Transverse colon (tissue), 4 donors: ENCODE measurements around the gene CNMD.

Source experiments
- CTCF ChIP-seq, 5 experiments: fragments of 200-600 bp in 3 of 5; fragments of 450-650 bp in 2 of 5; sonication (generic) in 3 of 5; IDR thresholded peaks; 1 replicate in 2 of 5; 2 replicates in 3 of 5; pipeline ENCODE4 v1.5.1; 2016 to 2017; ENCODE audit warnings: antibody characterized with exemption in 5 of 5, inconsistent platforms in 3 of 5, mild to moderate bottlenecking in 2 of 5, moderate library complexity in 1 of 5
- POLR2A ChIP-seq: fragments of 450-650 bp; IDR thresholded peaks from one replicate; pipeline ENCODE4 v1.6.1; 2016; ENCODE audit warnings: antibody characterized with exemption, mild to moderate bottlenecking, moderate library complexity
- POLR2AphosphoS5 ChIP-seq, 3 donors: sonication (generic); formaldehyde crosslinking; IDR thresholded peaks; one replicate each; pipeline ENCODE4 v1.6.1; 2016; ENCODE audit warnings: antibody characterized with exemption in 3 of 3

DNA sequence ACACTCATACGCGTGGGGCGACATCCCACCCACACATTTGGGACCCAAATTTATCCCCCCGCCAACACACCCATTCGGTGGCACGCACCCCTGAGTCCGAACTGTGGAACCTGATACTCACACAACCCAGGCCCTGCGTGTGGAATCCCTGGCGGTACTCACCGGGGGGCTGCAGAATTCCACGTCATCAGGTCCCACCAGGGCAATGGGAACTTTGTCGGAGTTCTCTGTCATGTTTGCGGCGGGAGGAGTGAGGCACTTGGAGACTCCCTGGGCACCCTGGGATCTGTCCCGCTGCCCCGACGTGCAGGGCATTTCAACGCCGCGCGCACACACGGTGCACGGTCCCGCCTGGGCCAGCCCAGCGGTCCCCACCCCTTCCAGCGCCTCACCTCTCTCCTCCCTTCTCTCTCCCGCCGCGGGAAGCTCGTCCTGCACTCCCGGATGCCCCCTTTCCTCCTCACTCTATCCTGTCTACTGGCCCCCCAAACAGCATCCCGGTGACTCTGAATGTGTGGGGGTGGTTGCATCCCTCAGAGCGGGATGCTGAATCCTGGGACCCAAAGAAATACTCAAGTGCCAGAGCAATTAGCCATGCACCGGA, at the start of gene CNMD:
- TF ChIP-seq CTCF (IDR thresholded peaks at IDR 0.05) = no peak
- TF ChIP-seq POLR2A = no peak
- no peak for TF ChIP-seq POLR2AphosphoS5 (IDR thresholded peaks at IDR 0.05)
